ENCODE measurements around the gene CLPSL2.

Gene CLPSL2

DNA sequence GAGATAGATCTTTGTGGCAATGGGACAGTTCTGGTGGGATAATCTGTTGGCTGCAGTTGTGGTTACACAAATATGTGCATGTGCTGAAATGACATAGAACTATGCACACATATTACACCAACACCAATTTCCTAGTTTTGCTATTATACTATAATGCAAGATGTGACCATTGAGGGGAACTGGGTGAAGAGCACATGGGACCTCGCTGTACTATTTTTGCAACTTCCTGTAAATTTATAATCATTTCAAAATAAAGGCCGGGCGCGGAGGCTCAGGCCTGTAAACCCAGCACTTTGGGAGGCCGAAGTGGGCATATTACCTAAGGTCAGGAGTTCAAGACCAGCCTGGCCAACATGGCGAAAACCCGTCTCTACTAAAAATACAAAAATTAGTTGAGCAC, 30.9 kb upstream of the CLPSL2 start:
- no peak overlapping the region for H3K27ac ChIP-seq
- H3K36me3 ChIP-seq (replicated peaks): no peaks in the 10 kb centered on the region
- in situ Hi-C loops (cut with HindIII; ENCODE audit: low pct_ligation_motif_present, low sequenced_read_pairs): no loop called here
- no peaks in the 10 kb centered on the region for H3K27me3 ChIP-seq (replicated peaks)
- TF ChIP-seq, protein P1, sequence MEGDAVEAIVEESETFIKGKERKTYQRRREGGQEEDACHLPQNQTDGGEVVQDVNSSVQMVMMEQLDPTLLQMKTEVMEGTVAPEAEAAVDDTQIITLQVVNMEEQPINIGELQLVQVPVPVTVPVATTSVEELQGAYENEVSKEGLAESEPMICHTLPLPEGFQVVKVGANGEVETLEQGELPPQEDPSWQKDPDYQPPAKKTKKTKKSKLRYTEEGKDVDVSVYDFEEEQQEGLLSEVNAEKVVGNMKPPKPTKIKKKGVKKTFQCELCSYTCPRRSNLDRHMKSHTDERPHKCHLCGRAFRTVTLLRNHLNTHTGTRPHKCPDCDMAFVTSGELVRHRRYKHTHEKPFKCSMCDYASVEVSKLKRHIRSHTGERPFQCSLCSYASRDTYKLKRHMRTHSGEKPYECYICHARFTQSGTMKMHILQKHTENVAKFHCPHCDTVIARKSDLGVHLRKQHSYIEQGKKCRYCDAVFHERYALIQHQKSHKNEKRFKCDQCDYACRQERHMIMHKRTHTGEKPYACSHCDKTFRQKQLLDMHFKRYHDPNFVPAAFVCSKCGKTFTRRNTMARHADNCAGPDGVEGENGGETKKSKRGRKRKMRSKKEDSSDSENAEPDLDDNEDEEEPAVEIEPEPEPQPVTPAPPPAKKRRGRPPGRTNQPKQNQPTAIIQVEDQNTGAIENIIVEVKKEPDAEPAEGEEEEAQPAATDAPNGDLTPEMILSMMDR (IDR thresholded peaks at IDR 0.05; ENCODE audit: low read depth, low read length, missing control alignments): no peak
- no peak for DNase-seq
- H3K4me3 ChIP-seq (ENCODE audit: low read depth, low read length): no peak overlapping the region

DNA sequence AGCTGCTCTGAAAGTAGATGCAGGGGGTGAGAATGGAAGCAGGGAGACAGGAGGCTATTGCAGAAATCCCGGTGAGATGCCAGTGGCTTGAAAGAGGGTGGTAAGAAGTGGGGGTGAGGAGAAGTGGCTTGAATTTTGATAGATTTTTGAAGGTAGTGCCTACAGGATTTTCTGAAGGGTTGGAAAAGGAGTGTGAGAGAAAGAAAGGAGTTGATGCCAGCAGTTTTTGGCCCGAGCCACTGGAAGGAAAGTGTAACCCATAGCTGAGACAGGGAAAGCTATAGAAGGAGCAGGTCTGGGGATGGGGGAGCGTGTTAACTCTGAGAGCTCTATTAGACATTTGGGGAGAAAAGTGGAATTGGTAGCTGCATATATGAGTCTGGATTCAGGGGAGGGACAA, 29.9 kb upstream of the CLPSL2 start:
- Histone ChIP-seq H3K27me3 (replicated peaks) (no peaks in the 10 kb centered on the region), H3K4me3 (ENCODE audit: low read depth, low read length) (no peak overlapping the region), H3K36me3 (replicated peaks) (no peaks in the 10 kb centered on the region), H3K27ac (no peak overlapping the region)
- DNase-seq: no peak
- in situ Hi-C loops (cut with HindIII; ENCODE audit: low pct_ligation_motif_present, low sequenced_read_pairs): no loop called here
- TF ChIP-seq, protein P1 (IDR thresholded peaks at IDR 0.05; ENCODE audit: low read depth, low read length, missing control alignments): no peak

DNA sequence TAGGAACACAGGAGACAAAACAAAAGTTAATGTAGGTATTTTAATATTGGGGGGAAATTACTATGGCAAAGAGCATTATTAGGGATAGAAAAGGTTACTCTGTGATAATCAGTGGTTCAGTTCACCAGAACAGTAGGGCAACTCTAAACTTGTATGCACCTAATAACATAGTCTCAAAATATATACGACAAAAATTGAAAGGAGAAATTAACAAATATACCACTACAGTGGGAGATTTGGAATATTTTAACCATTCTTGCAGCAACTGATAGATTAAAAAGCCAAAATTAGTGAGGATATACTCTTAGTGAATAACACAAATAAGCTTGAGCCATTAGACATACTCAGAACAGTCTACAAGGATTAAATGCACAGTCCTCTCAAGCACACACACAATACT, 28.5 kb upstream of the CLPSL2 start:
- no peaks in the 10 kb centered on the region for H3K27me3 ChIP-seq (replicated peaks)
- in situ Hi-C loops (cut with HindIII; ENCODE audit: low pct_ligation_motif_present, low sequenced_read_pairs): no loop called here
- no peak for DNase-seq

DNA sequence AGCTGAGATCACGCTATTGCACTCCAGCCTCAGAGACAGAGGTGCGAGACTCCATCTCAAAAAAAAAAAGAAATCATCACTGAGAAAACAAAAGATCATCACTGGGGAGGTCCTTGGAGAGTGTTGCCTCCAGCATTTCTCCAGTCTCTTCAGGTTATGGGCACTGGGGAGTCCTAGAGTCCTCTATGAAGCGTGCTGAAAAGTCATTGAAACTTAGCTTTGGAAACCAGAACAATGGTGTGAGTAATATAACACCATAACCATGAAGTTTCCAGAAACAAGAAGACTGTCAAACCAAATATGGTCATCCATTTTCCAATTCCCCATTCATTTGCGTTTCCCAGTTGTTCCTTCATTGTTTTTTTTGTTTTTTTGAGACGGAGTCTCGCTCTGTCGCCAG, 25.8 kb upstream of the CLPSL2 start:
- in situ Hi-C loops (cut with HindIII; ENCODE audit: low pct_ligation_motif_present, low sequenced_read_pairs): no loop called here
- DNase-seq: no peak
- Histone ChIP-seq H3K4me3 (ENCODE audit: low read depth, low read length) (no peak overlapping the region), H3K27ac (no peak overlapping the region), H3K27me3 (replicated peaks) (no peaks in the 10 kb centered on the region), H3K36me3 (replicated peaks) (no peaks in the 10 kb centered on the region)
- TF ChIP-seq, protein P1 (IDR thresholded peaks at IDR 0.05; ENCODE audit: low read depth, low read length, missing control alignments): no peak

More for the DNA sequence above, 28.5 kb upstream of the CLPSL2 start:
- H3K27ac ChIP-seq: no peak overlapping the region
- no peak overlapping the region for H3K4me3 ChIP-seq (ENCODE audit: low read depth, low read length)
- H3K36me3 ChIP-seq (replicated peaks): no peaks in the 10 kb centered on the region
- TF ChIP-seq, protein P1 (IDR thresholded peaks at IDR 0.05; ENCODE audit: low read depth, low read length, missing control alignments): no peak

DNA sequence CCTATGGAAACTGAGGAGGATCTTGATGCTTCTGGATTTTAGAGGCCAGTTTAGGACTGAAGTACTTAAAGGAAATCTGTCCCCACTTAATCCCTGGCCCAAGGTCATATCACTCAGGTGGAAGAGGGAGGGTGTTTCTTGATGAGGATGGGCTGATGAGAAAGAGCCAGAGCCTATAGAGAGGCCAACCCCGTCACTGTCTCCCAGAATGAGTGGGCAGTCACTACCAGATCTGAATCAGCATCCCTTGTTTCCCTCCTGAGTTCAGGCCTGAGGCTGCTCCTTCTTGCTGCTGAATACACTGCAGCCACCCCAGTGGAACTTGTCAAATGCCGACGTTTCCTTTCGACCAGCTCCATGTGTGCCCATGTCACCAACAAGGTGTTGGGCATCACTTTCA, 24.8 kb upstream of the CLPSL2 start:
- in situ Hi-C loops (cut with HindIII; ENCODE audit: low pct_ligation_motif_present, low sequenced_read_pairs): no loop called here
- DNase-seq: no peak
- no peak overlapping the region for H3K27ac ChIP-seq
- H3K4me3 ChIP-seq (ENCODE audit: low read depth, low read length): no peak overlapping the region
- TF ChIP-seq, protein P1 (IDR thresholded peaks at IDR 0.05; ENCODE audit: low read depth, low read length, missing control alignments): no peak
- H3K36me3 ChIP-seq (replicated peaks): no peaks in the 10 kb centered on the region
- H3K27me3 ChIP-seq (replicated peaks): no peaks in the 10 kb centered on the region

DNA sequence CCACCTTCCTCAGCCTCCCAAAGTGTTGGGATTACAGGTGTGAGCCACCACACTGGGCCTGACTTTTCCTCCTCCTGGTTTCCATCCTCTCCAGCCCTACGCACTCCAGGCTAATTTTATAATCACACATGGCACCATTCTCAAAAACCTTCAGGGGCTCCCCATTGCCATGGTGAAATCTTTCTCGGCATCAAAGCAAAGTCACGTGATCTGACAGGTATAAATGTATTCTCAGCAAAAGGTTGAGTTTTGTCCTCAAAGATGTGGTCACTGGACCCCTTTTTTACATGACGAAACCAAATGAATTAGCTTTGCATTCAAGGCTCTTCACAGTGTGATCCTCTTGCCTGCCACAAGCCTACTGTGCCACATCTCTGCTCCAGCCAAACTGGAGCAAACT, 24.1 kb upstream of the CLPSL2 start:
- DNase-seq: no peak
- no peak overlapping the region for H3K4me3 ChIP-seq (ENCODE audit: low read depth, low read length)
- H3K36me3 ChIP-seq (replicated peaks): no peaks in the 10 kb centered on the region
- H3K27ac ChIP-seq: no peak overlapping the region
- no peaks in the 10 kb centered on the region for H3K27me3 ChIP-seq (replicated peaks)
- in situ Hi-C loops (cut with HindIII; ENCODE audit: low pct_ligation_motif_present, low sequenced_read_pairs): no loop called here
- TF ChIP-seq, protein P1 (IDR thresholded peaks at IDR 0.05; ENCODE audit: low read depth, low read length, missing control alignments): no peak

Data from brain microvascular endothelial cell (primary cell).